Activated naive CD4-positive, alpha-beta T cell treated with anti-CD3 and anti-CD28 coated beads for 36 hours (primary cell): ENCODE measurements around the gene MED25. TPM values are rescaled to one million over a fixed set of nuclear protein-coding genes. Genes with fewer than 3 reads are reported as not detected.

ENCODE experiments used
- CTCF ChIA-PET: fragments of 350-600 bp; sonication (Branson Sonifier 250); formaldehyde crosslinking; loops from one replicate; lab custom pipeline; 2021; ENCODE audit warnings: antibody characterized with exemption; lab: Charles Lee
- DNase-seq: peaks from one replicate; pipeline ENCODE4 v3.0.0-alpha.2; 2020
- H3K27ac Mint-ChIP-seq: one replicate; pipeline ENCODE4 v1.8.0; 2021; ENCODE audit warnings: mild to moderate bottlenecking, mixed read lengths
- H3K27me3 Mint-ChIP-seq: one replicate; pipeline ENCODE4 v1.8.0; 2021; ENCODE audit warnings: low read depth, mixed read lengths
- H3K36me3 Mint-ChIP-seq: one replicate; pipeline ENCODE4 v1.8.0; 2021; ENCODE audit warnings: low read depth, mixed read lengths
- H3K4me1 Mint-ChIP-seq: one replicate; pipeline ENCODE4 v1.8.0; 2021; ENCODE audit warnings: low read depth, mixed read lengths
- H3K4me3 Mint-ChIP-seq: one replicate; pipeline ENCODE4 v1.8.0; 2021; ENCODE audit warnings: mild to moderate bottlenecking, moderate library complexity, mixed read lengths
- H3K9me3 Mint-ChIP-seq: one replicate; pipeline ENCODE4 v1.8.0; 2021; ENCODE audit warnings: mixed read lengths
- intact Hi-C: fragments of 100-400 bp; cut with micrococcal nuclease; formaldehyde crosslinking; loops from one replicate; pipeline ENCODE4 v1.15.1; 2023
- total RNA-seq, 2 experiments: library from RNA; stranded (reverse); gene quantifications; one replicate each; pipeline ENCODE4 v1.2.3, GENCODE V29; 2021

Gene MED25
- 10 to 100 TPM; 32.4 to 39.2 TPM for total RNA-seq

DNA sequence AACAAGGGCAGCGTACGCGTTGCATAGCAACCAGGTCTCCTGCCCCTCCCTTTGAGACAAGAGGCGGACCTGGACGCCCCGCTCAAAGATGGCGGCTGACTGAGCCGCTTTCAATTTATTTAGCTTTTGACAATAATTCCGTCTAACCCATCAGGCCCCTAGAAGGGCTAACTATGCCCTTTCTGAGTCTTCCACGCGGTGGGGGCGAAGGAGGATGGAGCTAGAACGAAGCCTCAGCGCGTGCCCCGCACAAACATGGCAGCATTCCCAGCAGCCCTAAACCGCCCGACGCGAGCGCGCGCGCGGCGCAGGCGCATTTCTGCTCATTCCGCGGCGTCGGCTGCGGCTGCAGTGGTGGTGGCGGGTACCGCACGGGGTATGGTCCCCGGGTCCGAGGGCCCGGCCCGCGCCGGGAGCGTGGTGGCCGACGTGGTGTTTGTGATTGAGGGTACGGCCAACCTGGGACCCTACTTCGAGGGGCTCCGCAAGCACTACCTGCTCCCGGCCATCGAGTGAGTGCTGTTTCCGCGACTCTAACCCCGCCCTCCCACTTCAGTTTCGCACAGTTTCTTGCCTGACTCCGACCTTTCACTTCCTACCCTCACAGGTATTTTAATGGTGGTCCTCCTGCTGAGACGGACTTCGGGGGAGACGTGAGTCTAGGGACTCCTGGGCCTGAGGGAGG is at the start of gene MED25:
Gene MED25, plus strand, starts transcription at position 326 of the 685 bp plus-strand sequence. Its CDS starts 53 bp downstream, at position 379.
- intact Hi-C loops = loop anchor here (1.0 kb wide), 1 partner anchor 32 kb away; no protein-coding TSS in a partner anchor
- no peaks in the 10 kb centered on the region for H3K27me3 Mint-ChIP-seq
- H3K27ac Mint-ChIP-seq = peak within 1 kb of the TSS; percentile 99
- DNase-seq = peak; percentile 87
- H3K4me3 Mint-ChIP-seq = peak within 1 kb of the TSS; percentile 92
- no peaks in the 10 kb centered on the region for H3K9me3 Mint-ChIP-seq
- H3K36me3 Mint-ChIP-seq = no peaks in the 10 kb centered on the region
- H3K4me1 Mint-ChIP-seq = peaks cover 16% of the 10 kb centered on the region
- CTCF ChIA-PET = interaction anchor here (0.6 to 1.1 kb wide), 3 partner anchors 8 to 101 kb away, joined by 3 to 4 read pairs (median 3); no protein-coding TSS in a partner anchor

GRCh38 chr19:49770529-49770928 is 47.6 kb upstream of the MED25 start:
- Mint-ChIP-seq H3K4me1 (peaks cover 32% of the 10 kb centered on the region), H3K4me3 (no peak overlapping the region), H3K9me3 (no peaks in the 10 kb centered on the region), H3K27ac (no peak overlapping the region), H3K36me3 (peaks cover 3% of the 10 kb centered on the region), H3K27me3 (no peaks in the 10 kb centered on the region)
- CTCF ChIA-PET = interaction anchor here (0.6 kb wide), 1 partner anchor 271 kb away, joined by 6 read pairs; no protein-coding TSS in a partner anchor
- intact Hi-C loops = no loop called here
- DNase-seq = no peak

- Mint-ChIP-seq H3K36me3 (peaks cover 3% of the 10 kb centered on the region), H3K27me3 (no peaks in the 10 kb centered on the region), H3K27ac (no peak overlapping the region), H3K9me3 (no peaks in the 10 kb centered on the region), H3K4me1 (peaks cover 27% of the 10 kb centered on the region), H3K4me3 (no peak overlapping the region)
- CTCF ChIA-PET = interaction anchor here (0.6 kb wide), 1 partner anchor 47 kb away, joined by 4 read pairs; no protein-coding TSS in a partner anchor
- intact Hi-C loops = no loop called here
- no peak for DNase-seq
These were observed 46.4 kb upstream of the MED25 start for GRCh38 chr19:49771674-49772139.

- H3K4me1 Mint-ChIP-seq = peaks cover 19% of the 10 kb centered on the region
- CTCF ChIA-PET = no interaction called here
- H3K9me3 Mint-ChIP-seq = no peaks in the 10 kb centered on the region
- H3K36me3 Mint-ChIP-seq = peaks cover 3% of the 10 kb centered on the region
- no peak for DNase-seq
- H3K27me3 Mint-ChIP-seq = no peaks in the 10 kb centered on the region
- H3K27ac Mint-ChIP-seq = no peak overlapping the region
- intact Hi-C loops = no loop called here
- H3K4me3 Mint-ChIP-seq = no peak overlapping the region
These were observed 45.1 kb upstream of the MED25 start for GRCh38 chr19:49772850-49773432.

- no peaks in the 10 kb centered on the region for H3K9me3 Mint-ChIP-seq
- H3K4me1 Mint-ChIP-seq = peaks cover 11% of the 10 kb centered on the region
- no peak for DNase-seq
- no peaks in the 10 kb centered on the region for H3K27me3 Mint-ChIP-seq
- intact Hi-C loops = no loop called here
- CTCF ChIA-PET = no interaction called here
- no peak overlapping the region for H3K4me3 Mint-ChIP-seq
- no peak overlapping the region for H3K27ac Mint-ChIP-seq
- H3K36me3 Mint-ChIP-seq = peaks cover 3% of the 10 kb centered on the region
These were observed 44.3 kb upstream of the MED25 start for GRCh38 chr19:49773663-49774350.

DNA sequence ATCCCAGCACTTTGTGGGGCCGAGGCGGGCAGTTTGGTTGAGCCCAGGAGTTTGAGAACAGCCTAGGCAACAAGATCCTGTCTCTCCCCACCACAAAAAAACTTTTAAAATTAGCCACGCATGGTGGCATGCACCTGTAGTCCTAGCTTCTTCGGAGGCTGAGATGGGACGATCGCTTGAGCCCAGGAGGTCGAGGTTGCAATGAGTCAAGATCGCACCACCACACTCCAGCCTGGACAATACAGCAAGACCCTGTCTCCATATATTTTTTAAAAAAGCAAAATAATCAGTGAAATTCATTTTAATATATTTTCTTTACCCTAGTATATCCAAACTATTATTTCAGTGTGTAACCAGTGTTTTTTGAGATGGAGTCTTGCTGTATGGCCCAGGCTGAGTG is 43.1 kb upstream of the MED25 start:
- no peak for DNase-seq
- intact Hi-C loops = no loop called here
- no peak overlapping the region for H3K4me3 Mint-ChIP-seq
- peaks cover 2% of the 10 kb centered on the region for H3K36me3 Mint-ChIP-seq
- no peaks in the 10 kb centered on the region for H3K27me3 Mint-ChIP-seq
- H3K4me1 Mint-ChIP-seq = peaks cover 7% of the 10 kb centered on the region
- H3K27ac Mint-ChIP-seq = no peak overlapping the region
- H3K9me3 Mint-ChIP-seq = no peaks in the 10 kb centered on the region
- CTCF ChIA-PET = no interaction called here

DNA sequence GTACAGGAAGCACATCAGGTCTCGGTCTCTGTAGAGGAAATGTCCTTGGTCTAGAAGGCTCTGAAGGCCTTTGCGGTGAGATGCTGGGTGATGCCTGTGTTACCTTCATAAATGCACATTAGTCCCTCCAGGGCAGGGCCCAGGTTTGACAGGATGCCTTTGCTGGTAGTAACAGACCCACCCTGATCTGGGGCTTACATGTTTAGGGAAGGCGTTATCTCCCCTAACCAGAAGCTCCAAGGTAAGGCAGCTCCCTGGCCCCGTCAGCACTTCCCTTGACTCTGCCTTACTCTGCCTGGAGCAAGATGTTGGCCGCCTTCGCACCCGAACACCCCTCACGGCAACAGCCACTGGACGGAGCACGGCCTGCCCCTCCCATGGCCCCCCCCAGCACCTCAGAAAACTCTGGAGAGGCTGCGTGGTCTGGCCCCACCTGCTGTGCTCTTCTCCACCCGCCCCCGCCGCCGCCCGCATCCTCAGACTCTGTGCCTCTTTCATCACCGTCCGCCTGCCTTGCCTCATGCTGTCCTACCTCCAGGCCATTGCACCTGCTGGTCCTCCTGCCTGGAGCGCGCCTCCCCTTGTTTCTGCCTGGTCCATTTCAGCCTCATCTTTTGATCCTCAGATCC is 42.2 kb upstream of the MED25 start:
- no peak overlapping the region for H3K27ac Mint-ChIP-seq
- CTCF ChIA-PET = no interaction called here

GRCh38 chr19:49776371-49776764 is 41.7 kb upstream of the MED25 start:
- CTCF ChIA-PET = no interaction called here
- H3K4me1 Mint-ChIP-seq = peaks cover 8% of the 10 kb centered on the region
- H3K27ac Mint-ChIP-seq = no peak overlapping the region

More for the DNA sequence above, 42.2 kb upstream of the MED25 start:
- intact Hi-C loops = no loop called here
- no peak for DNase-seq
- Mint-ChIP-seq H3K4me1 (peaks cover 8% of the 10 kb centered on the region), H3K4me3 (no peak overlapping the region), H3K36me3 (peaks cover 5% of the 10 kb centered on the region), H3K9me3 (no peaks in the 10 kb centered on the region), H3K27me3 (no peaks in the 10 kb centered on the region)

GRCh38 chr19:49779731-49780555 is 38.1 kb upstream of the MED25 start:
- Mint-ChIP-seq H3K9me3 (no peaks in the 10 kb centered on the region), H3K27me3 (no peaks in the 10 kb centered on the region), H3K27ac (no peak overlapping the region), H3K36me3 (peaks cover 18% of the 10 kb centered on the region), H3K4me3 (no peak overlapping the region), H3K4me1 (peaks cover 6% of the 10 kb centered on the region)
- CTCF ChIA-PET = no interaction called here
- intact Hi-C loops = no loop called here
- DNase-seq = no peak

More at GRCh38 chr19:49776371-49776764, 41.7 kb upstream of the MED25 start:
- no peaks in the 10 kb centered on the region for H3K27me3 Mint-ChIP-seq
- no peak for DNase-seq
- intact Hi-C loops = no loop called here
- H3K36me3 Mint-ChIP-seq = peaks cover 5% of the 10 kb centered on the region
- no peak overlapping the region for H3K4me3 Mint-ChIP-seq
- no peaks in the 10 kb centered on the region for H3K9me3 Mint-ChIP-seq

- intact Hi-C loops = no loop called here
- H3K27me3 Mint-ChIP-seq = no peaks in the 10 kb centered on the region
- no peaks in the 10 kb centered on the region for H3K9me3 Mint-ChIP-seq
- peaks cover 6% of the 10 kb centered on the region for H3K4me1 Mint-ChIP-seq
- no peak overlapping the region for H3K27ac Mint-ChIP-seq
- peaks cover 23% of the 10 kb centered on the region for H3K36me3 Mint-ChIP-seq
- no peak overlapping the region for H3K4me3 Mint-ChIP-seq
- CTCF ChIA-PET = no interaction called here
- no peak for DNase-seq
These were observed 37.2 kb upstream of the MED25 start for GRCh38 chr19:49780861-49781260.

GRCh38 chr19:49781394-49781793 is 36.7 kb upstream of the MED25 start:
- Mint-ChIP-seq H3K9me3 (no peaks in the 10 kb centered on the region), H3K36me3 (peaks cover 24% of the 10 kb centered on the region), H3K4me3 (no peak overlapping the region), H3K4me1 (peaks cover 6% of the 10 kb centered on the region), H3K27ac (no peak overlapping the region), H3K27me3 (no peaks in the 10 kb centered on the region)
- CTCF ChIA-PET = no interaction called here
- intact Hi-C loops = no loop called here
- no peak for DNase-seq
